Suprapubic skin (tissue), 4 donors: ENCODE measurements around the gene NEGR1. TPM values are rescaled to one million over a fixed set of nuclear protein-coding genes. Genes with fewer than 3 reads are reported as not detected.

ENCODE experiments used
- DNase-seq, 2 donors: peaks; one replicate each; pipeline ENCODE4 v3.0.0-alpha.2; 2019; ENCODE audit warnings: low spot score in 2 of 2
- H3K27ac ChIP-seq: fragments of 200-600 bp; sonication (generic); one replicate; pipeline ENCODE4 v1.5.1; 2019
- H3K27me3 ChIP-seq: fragments of 200-600 bp; sonication (generic); one replicate; pipeline ENCODE4 v1.5.1; 2019
- H3K36me3 ChIP-seq: fragments of 200-600 bp; sonication (generic); one replicate; pipeline ENCODE4 v1.5.1; 2019
- H3K4me1 ChIP-seq: fragments of 200-600 bp; sonication (generic); one replicate; pipeline ENCODE4 v1.5.1; 2019
- H3K4me3 ChIP-seq: fragments of 200-600 bp; sonication (generic); one replicate; pipeline ENCODE4 v1.5.1; 2019; ENCODE audit warnings: mild to moderate bottlenecking
- H3K9me3 ChIP-seq: fragments of 200-600 bp; sonication (generic); one replicate; pipeline ENCODE4 v1.5.1; 2019
- EP300 ChIP-seq: sonication (generic); formaldehyde crosslinking; IDR thresholded peaks from one replicate; pipeline ENCODE4 v1.6.1; 2017; ENCODE audit warnings: antibody characterized with exemption
- POLR2A ChIP-seq, 2 donors: fragments of 450-650 bp; IDR thresholded peaks; one replicate each; pipeline ENCODE4 v1.6.1; 2017; ENCODE audit warnings: antibody characterized with exemption in 2 of 2, mild to moderate bottlenecking in 2 of 2, moderate library complexity in 2 of 2
- POLR2AphosphoS5 ChIP-seq, 3 donors: sonication (generic); formaldehyde crosslinking; IDR thresholded peaks; one replicate each; pipeline ENCODE4 v1.6.1; 2017; ENCODE audit warnings: antibody characterized with exemption in 3 of 3
- WGBS: methylation state at CpG from one replicate; pipeline ENCODE4 v1.1.5; 2018; 5-methylcytosine and 5-hydroxymethylcytosine counted together
- total RNA-seq, 4 donors: library from RNA; depleted of rRNA; stranded (reverse); fragments of >200 nt; gene quantifications; one replicate each; pipeline ENCODE4 v1.1.0, GENCODE V29; 2016
- TF ChIP-seq, protein P1 (sequence below), 2 donors: fragments of 200-600 bp in 1 of 2; fragments of 450-650 bp in 1 of 2; sonication (generic) in 1 of 2; IDR thresholded peaks; one replicate each; pipeline ENCODE4 v1.5.1; 2016 to 2019; ENCODE audit warnings: antibody characterized with exemption in 2 of 2, mild to moderate bottlenecking in 1 of 2, moderate library complexity in 1 of 2

The NEGR1 gene
- total RNA-seq, 4 donors from 2014 or later, result 3.0 to 9.9 (median 3.8) TPM

- peaks cover 2% of the 10 kb centered on the region for H3K4me1 ChIP-seq
- WGBS, result 70% methylated on average over 2 of the region's 2 CpGs
- DNase-seq, result no peak
- H3K27ac ChIP-seq, result no peak overlapping the region
- H3K36me3 ChIP-seq, result no peaks in the 10 kb centered on the region
- H3K4me3 ChIP-seq, result no peak overlapping the region
- H3K27me3 ChIP-seq, result no peaks in the 10 kb centered on the region
- TF ChIP-seq EP300 (no peak), POLR2A (IDR thresholded peaks at IDR 0.05) (no peak)
- TF ChIP-seq, protein P1, sequence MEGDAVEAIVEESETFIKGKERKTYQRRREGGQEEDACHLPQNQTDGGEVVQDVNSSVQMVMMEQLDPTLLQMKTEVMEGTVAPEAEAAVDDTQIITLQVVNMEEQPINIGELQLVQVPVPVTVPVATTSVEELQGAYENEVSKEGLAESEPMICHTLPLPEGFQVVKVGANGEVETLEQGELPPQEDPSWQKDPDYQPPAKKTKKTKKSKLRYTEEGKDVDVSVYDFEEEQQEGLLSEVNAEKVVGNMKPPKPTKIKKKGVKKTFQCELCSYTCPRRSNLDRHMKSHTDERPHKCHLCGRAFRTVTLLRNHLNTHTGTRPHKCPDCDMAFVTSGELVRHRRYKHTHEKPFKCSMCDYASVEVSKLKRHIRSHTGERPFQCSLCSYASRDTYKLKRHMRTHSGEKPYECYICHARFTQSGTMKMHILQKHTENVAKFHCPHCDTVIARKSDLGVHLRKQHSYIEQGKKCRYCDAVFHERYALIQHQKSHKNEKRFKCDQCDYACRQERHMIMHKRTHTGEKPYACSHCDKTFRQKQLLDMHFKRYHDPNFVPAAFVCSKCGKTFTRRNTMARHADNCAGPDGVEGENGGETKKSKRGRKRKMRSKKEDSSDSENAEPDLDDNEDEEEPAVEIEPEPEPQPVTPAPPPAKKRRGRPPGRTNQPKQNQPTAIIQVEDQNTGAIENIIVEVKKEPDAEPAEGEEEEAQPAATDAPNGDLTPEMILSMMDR (IDR thresholded peaks at IDR 0.05), result no peak
- no peaks in the 10 kb centered on the region for H3K9me3 ChIP-seq
Observed at GRCh38 chr1:71461416-71461815, 820.9 kb downstream of the NEGR1 start.

DNA sequence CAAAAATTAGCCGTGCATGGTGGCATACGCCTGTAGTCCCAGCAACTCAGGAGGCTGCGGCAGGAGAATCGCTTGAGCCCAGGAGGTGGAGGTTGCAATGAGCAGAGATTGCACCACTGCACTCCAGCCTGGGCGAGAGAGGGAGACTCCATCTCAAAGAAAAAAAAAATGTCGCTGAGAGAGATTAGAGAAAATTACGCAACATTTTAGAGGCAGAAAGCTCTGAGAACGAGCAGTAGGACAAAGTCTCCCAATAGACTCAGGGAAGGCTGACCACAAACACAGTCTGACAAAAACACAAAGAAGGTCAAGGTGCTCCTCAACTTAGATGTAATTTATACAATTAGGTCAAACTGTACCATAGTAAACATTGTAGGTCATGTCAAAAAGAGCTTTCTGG lies 833.9 kb downstream of the NEGR1 start:
- no peaks in the 10 kb centered on the region for H3K4me1 ChIP-seq
- no peaks in the 10 kb centered on the region for H3K36me3 ChIP-seq
- no peak for DNase-seq
- no peaks in the 10 kb centered on the region for H3K27me3 ChIP-seq
- no peak overlapping the region for H3K4me3 ChIP-seq
- TF ChIP-seq POLR2AphosphoS5 (IDR thresholded peaks at IDR 0.05), result no peak
- TF ChIP-seq, protein P1 (IDR thresholded peaks at IDR 0.05), result no peak
- TF ChIP-seq POLR2A (IDR thresholded peaks at IDR 0.05), result no peak
- TF ChIP-seq EP300, result no peak
- no peaks in the 10 kb centered on the region for H3K9me3 ChIP-seq
- WGBS, result 95% methylated on average over 8 of the region's 8 CpGs
- H3K27ac ChIP-seq, result no peak overlapping the region

DNA sequence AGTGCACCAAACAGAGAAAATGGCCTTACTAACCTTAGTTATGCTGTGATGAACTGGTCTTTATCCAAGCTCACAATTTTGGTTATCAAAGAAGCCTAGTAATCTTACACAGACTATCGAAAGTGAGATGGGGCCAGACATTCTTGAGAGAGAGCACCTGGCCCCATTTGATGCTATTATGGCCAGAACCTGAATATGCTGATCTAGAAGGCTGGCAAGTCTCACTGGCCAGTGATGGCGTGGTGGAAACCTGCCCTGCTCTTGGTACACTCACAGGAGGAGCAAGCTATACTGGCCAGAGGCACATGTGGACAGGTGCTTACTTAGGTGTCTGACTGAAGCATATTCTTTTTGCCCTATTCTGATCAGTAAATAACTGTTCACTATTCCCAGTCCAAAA lies 843.7 kb downstream of the NEGR1 start:
- Histone ChIP-seq H3K4me3 (no peak overlapping the region), H3K27me3 (no peaks in the 10 kb centered on the region), H3K27ac (no peak overlapping the region), H3K4me1 (no peaks in the 10 kb centered on the region), H3K9me3 (no peaks in the 10 kb centered on the region), H3K36me3 (no peaks in the 10 kb centered on the region)
- 81% methylated on average over 2 of the region's 2 CpGs for WGBS
- no peak for DNase-seq
- TF ChIP-seq, protein P1 (IDR thresholded peaks at IDR 0.05), result no peak
- TF ChIP-seq EP300, result no peak
- no peak for TF ChIP-seq POLR2A (IDR thresholded peaks at IDR 0.05)
- TF ChIP-seq POLR2AphosphoS5 (IDR thresholded peaks at IDR 0.05), result no peak

DNA sequence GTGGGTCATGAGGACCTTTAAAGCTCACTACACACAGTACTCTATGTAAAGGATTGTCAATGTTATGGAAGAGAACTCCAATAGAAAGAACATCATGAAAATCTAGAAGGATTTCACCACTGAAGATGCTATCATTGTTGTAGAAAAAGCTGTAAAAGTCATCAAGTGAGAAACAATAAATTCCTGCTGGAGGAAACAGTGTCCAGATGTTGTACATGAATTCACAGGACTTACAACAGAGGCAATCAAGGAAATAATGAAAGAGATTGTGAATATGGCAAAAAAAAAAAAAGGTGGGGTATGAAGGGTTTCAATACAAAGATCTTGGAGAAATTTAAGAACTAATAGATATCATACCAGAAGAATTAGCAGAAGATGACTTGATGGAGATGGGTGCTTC lies 846.4 kb downstream of the NEGR1 start:
- no peak overlapping the region for H3K27ac ChIP-seq
- no peaks in the 10 kb centered on the region for H3K36me3 ChIP-seq
- no peak overlapping the region for H3K4me3 ChIP-seq
- no peak for TF ChIP-seq EP300
- TF ChIP-seq POLR2AphosphoS5 (IDR thresholded peaks at IDR 0.05), result no peak
- TF ChIP-seq, protein P1 (IDR thresholded peaks at IDR 0.05), result no peak
- TF ChIP-seq POLR2A (IDR thresholded peaks at IDR 0.05), result no peak
- H3K27me3 ChIP-seq, result no peaks in the 10 kb centered on the region
- H3K9me3 ChIP-seq, result no peaks in the 10 kb centered on the region
- H3K4me1 ChIP-seq, result no peaks in the 10 kb centered on the region
- DNase-seq, result no peak

DNA sequence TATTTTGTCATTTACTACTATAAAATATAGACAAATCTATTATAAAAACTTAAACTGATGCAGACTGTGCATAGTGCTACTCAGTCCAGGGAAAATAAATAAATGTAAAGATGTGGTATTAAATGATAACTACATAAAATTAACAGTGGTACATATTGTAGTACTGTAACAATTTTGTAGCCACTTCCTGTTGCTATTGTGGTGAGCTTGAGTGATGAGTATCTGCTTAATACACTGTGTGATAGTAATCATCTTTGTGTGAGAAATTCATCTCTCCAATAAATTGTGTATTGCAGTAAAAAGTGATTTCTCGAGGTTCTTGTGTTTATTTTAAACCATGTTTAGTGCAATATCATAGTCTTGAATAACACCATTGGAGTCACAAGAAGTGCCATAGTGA lies 848.1 kb downstream of the NEGR1 start:
- DNase-seq, result no peak
- 84% methylated on average over 1 of the region's 1 CpG for WGBS
- Histone ChIP-seq H3K27me3 (no peaks in the 10 kb centered on the region), H3K36me3 (no peaks in the 10 kb centered on the region), H3K27ac (no peak overlapping the region), H3K9me3 (no peaks in the 10 kb centered on the region), H3K4me1 (no peaks in the 10 kb centered on the region), H3K4me3 (no peak overlapping the region)
- TF ChIP-seq POLR2AphosphoS5 (IDR thresholded peaks at IDR 0.05), result no peak

- H3K9me3 ChIP-seq, result no peaks in the 10 kb centered on the region
- DNase-seq, result no peak
- H3K4me1 ChIP-seq, result no peaks in the 10 kb centered on the region
- H3K27ac ChIP-seq, result no peak overlapping the region
- H3K27me3 ChIP-seq, result no peaks in the 10 kb centered on the region
- H3K36me3 ChIP-seq, result no peaks in the 10 kb centered on the region
- no peak overlapping the region for H3K4me3 ChIP-seq
- TF ChIP-seq EP300, result no peak
- no peak for TF ChIP-seq POLR2AphosphoS5 (IDR thresholded peaks at IDR 0.05)
- no peak for TF ChIP-seq POLR2A (IDR thresholded peaks at IDR 0.05)
- TF ChIP-seq, protein P1 (IDR thresholded peaks at IDR 0.05), result no peak
- 21% methylated on average over 1 of the region's 1 CpG for WGBS
Observed at GRCh38 chr1:71428029-71428428, 854.3 kb downstream of the NEGR1 start.
